HUES6 (cell line): ENCODE data around the gene MSRB1.

Experiments used
- H3K27ac ChIP-seq: 2 replicates; pipeline ENCODE4 v1.7.0; 2013; ENCODE audit warnings: low read depth, mild to moderate bottlenecking, low read length, inconsistent platforms
- H3K27me3 ChIP-seq: 2 replicates; pipeline ENCODE4 v1.6.1; 2013; ENCODE audit warnings: low read length; ENCODE audit not compliant: control insufficient read depth, insufficient read depth
- H3K36me3 ChIP-seq: 2 replicates; pipeline ENCODE4 v1.6.1; 2013; ENCODE audit warnings: low read length; ENCODE audit not compliant: control insufficient read depth, insufficient read depth
- H3K4me1 ChIP-seq: 2 replicates; pipeline ENCODE4 v1.6.1; 2013; ENCODE audit warnings: low read length; ENCODE audit not compliant: control insufficient read depth, insufficient read depth
- H3K4me3 ChIP-seq: 2 replicates; pipeline ENCODE4 v1.5.1; 2013; ENCODE audit warnings: low read depth, low read length
- H3K9ac ChIP-seq: one replicate; pipeline ENCODE4 v1.6.1; 2013; ENCODE audit warnings: mild to moderate bottlenecking, low read length
- H3K9me3 ChIP-seq: 2 replicates; pipeline ENCODE4 v1.6.1; 2013; ENCODE audit warnings: low read depth, low read length; ENCODE audit not compliant: control insufficient read depth, insufficient read depth

Gene MSRB1

DNA sequence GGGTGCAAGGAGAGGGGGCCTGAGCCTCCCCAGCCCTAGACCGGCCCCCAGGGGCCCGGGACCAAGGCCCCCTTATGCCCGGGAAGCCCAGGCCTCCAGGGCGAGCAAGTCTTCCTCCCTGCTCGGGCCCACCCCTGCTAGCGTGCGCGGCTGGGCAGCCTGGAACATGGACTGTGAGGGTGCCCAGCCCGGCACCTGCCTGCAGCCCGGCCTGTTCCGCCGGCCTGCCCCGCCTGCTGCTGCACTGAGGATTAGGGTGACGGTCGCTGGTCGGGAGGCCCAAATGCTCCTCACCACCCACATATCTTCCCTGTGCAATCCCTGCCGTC is 30.8 kb downstream of the MSRB1 start:
- Histone ChIP-seq H3K36me3 (no peaks in the 10 kb centered on the region), H3K27me3 (peaks cover 48% of the 10 kb centered on the region)

GRCh38 chr16:1911467-1912214 is 31.4 kb downstream of the MSRB1 start:
- Histone ChIP-seq H3K4me3 (no peak overlapping the region), H3K36me3 (no peaks in the 10 kb centered on the region)

More for the DNA sequence above, 30.8 kb downstream of the MSRB1 start:
- Histone ChIP-seq H3K9ac (no peak overlapping the region), H3K4me1 (peaks cover 34% of the 10 kb centered on the region), H3K27ac (no peak overlapping the region), H3K4me3 (no peak overlapping the region), H3K9me3 (no peaks in the 10 kb centered on the region)

DNA sequence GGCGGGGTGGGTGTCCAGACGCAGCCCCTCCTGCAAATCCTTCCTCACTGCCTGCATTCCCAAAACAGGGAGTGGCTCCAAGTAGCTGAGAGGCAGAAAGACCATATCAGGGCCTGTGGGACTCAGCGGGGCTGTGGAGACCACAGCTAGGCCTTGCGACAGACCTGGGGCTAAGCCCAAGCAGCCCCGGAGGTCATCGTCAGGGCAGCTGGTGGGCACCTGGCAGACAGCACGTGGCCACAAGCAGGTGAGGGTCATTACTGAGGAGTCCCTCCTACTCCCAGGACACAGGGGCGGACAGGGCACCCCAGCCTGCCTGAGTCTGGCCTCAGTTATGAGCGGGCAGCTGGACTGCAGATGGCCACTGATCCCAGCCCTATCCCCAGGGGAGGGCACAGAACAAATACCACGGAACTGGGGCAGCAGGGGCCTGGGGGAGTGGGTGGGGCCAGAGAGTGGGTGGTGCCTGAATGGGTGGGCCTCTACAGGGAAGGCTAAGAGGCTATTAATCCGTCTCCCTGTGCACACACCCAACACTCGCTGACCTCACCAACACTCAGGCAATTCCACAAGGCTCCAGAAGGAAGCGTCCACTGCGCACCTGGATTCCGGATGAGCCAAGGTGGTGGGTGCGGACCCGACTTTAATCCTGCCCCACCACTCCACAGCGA is 33.3 kb downstream of the MSRB1 start:
- Histone ChIP-seq H3K9me3 (no peaks in the 10 kb centered on the region), H3K4me1 (peaks cover 34% of the 10 kb centered on the region; the same call in 1 of the 2 replicates), H3K27me3 (peaks cover 27% of the 10 kb centered on the region), H3K36me3 (no peaks in the 10 kb centered on the region), H3K27ac (no peak overlapping the region), H3K4me3 (no peak overlapping the region), H3K9ac (no peak overlapping the region)

More at GRCh38 chr16:1911467-1912214, 31.4 kb downstream of the MSRB1 start:
- Histone ChIP-seq H3K9me3 (no peaks in the 10 kb centered on the region), H3K27me3 (peaks cover 43% of the 10 kb centered on the region), H3K9ac (no peak overlapping the region), H3K4me1 (peaks cover 32% of the 10 kb centered on the region), H3K27ac (no peak overlapping the region)

DNA sequence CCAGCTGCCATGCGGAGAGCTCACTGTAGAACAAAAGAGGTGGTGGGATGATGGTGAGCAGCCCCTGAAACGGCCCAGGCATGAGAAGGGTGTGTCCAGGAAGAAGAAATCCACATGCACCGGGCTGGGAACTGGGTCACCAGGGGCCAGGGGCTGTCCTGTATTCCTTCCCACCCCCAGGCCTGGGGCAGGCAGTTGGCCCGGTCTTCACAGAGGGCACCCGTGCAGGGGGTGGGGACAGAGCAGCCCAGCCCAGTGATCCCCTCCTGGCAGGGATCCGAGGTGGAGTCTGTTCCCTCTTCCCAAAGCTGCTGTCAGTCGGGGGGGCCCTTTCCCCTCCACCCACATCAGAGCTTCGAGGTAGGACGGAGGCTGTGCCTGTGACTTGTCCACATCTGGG is 34.0 kb downstream of the MSRB1 start:
- Histone ChIP-seq H3K27me3 (peaks cover 20% of the 10 kb centered on the region), H3K4me3 (no peak overlapping the region)

DNA sequence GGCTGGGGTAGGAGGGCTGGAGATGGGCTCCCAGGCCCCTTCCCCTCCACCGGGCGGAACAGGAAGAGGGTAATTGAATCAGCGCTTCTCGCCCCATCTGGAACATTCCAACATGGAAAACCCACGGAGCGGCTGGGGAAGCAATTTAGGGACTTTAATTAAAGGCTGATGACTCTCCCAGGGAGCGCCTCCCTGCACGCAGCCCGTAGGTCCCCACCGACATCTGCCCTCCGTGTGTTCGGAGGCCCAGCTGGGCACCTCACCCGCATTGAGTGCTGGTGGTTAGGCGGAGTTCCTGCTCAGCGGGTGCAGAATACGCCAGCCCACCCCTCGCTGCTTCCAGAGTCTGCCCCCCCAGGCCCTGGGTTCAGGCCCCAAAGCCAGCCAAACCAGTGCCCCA is 34.8 kb downstream of the MSRB1 start:
- Histone ChIP-seq H3K36me3 (no peaks in the 10 kb centered on the region), H3K9ac (no peak overlapping the region), H3K27me3 (peaks cover 12% of the 10 kb centered on the region), H3K4me3 (no peak overlapping the region), H3K27ac (no peak overlapping the region), H3K4me1 (peaks cover 19% of the 10 kb centered on the region; the same call in 1 of the 2 replicates), H3K9me3 (no peaks in the 10 kb centered on the region)

More for the DNA sequence above, 34.0 kb downstream of the MSRB1 start:
- peaks cover 27% of the 10 kb centered on the region; the same call in 1 of the 2 replicates for H3K4me1 ChIP-seq
- no peaks in the 10 kb centered on the region for H3K36me3 ChIP-seq
- no peaks in the 10 kb centered on the region for H3K9me3 ChIP-seq
- H3K9ac ChIP-seq: no peak overlapping the region
- H3K27ac ChIP-seq: no peak overlapping the region

GRCh38 chr16:1907226-1907860 is 35.7 kb downstream of the MSRB1 start:
- H3K27me3 ChIP-seq: peaks cover 10% of the 10 kb centered on the region; the same call in 1 of the 2 replicates
- no peaks in the 10 kb centered on the region for H3K9me3 ChIP-seq
- no peak overlapping the region for H3K27ac ChIP-seq
- no peak overlapping the region for H3K9ac ChIP-seq
- no peaks in the 10 kb centered on the region for H3K36me3 ChIP-seq
- no peak overlapping the region for H3K4me3 ChIP-seq
- H3K4me1 ChIP-seq: peaks cover 19% of the 10 kb centered on the region; the same call in 1 of the 2 replicates

DNA sequence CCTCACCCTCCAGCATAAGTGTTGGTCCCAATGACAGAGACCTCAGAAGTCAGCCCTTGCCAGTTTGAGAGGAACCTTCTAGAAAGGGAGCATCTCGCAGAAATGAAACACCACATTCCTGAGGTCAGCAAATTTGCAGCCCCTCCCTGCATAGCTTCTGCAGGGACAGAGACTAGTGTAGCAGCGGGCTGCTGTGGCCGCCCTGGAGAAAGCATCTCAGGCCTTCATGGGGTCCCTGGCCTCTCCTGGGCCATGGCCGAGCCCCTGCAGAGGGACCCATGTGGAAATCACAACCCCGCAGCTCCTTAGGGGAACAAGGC is 36.2 kb downstream of the MSRB1 start:
- H3K4me3 ChIP-seq: no peak overlapping the region
- no peak overlapping the region for H3K27ac ChIP-seq
- no peak overlapping the region for H3K9ac ChIP-seq
- no peaks in the 10 kb centered on the region for H3K9me3 ChIP-seq
- no peaks in the 10 kb centered on the region for H3K36me3 ChIP-seq
- H3K4me1 ChIP-seq: peaks cover 19% of the 10 kb centered on the region; the same call in 1 of the 2 replicates
- peaks cover 10% of the 10 kb centered on the region; the same call in 1 of the 2 replicates for H3K27me3 ChIP-seq

DNA sequence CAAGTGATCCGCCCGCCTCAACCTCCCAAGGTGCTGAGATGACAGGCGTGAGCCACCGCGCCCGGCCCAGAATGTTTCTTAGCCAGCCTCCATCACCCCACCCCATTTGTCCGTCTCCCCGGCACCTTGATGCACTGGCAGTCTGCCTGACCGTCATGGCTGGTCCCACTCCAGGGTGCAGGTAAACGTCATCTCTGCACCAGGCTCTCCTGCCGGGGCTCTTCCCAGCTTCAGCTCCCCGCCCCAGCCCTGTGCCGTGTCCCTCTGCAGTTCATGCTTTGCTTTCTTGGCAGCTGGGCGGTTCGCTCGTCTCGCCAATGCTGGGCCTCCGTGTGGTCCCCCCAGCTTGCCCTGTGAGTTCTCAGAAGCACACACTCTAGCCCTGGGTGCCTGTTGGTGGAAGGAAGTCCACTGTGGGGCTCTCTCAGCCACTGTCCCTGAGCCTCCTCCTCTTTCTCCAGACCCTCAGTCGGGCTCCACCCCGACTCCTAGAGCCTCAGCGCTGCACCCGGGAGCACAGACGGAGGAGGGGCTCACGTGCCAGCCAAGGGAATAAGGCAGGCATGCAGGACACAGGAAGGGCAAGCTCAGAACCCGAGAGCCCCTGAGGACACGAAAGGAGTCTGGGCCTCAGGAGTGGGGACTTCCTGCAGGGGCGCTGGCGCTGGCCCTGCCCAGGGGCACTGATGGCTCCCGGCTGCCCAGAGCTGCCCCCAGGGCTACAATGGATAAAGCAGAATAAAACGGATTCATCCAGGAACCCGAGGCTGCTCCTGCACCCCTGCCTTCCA is 36.7 kb downstream of the MSRB1 start:
- H3K9ac ChIP-seq: no peak overlapping the region
- no peak overlapping the region for H3K4me3 ChIP-seq
- H3K4me1 ChIP-seq: peaks cover 19% of the 10 kb centered on the region; the same call in 1 of the 2 replicates
- H3K9me3 ChIP-seq: no peaks in the 10 kb centered on the region
- peaks cover 10% of the 10 kb centered on the region; the same call in 1 of the 2 replicates for H3K27me3 ChIP-seq
- no peak overlapping the region for H3K27ac ChIP-seq
- H3K36me3 ChIP-seq: no peaks in the 10 kb centered on the region

GRCh38 chr16:1903845-1904840 is 38.9 kb downstream of the MSRB1 start:
- Histone ChIP-seq H3K36me3 (no peaks in the 10 kb centered on the region), H3K4me1 (peaks cover 19% of the 10 kb centered on the region; the same call in 1 of the 2 replicates), H3K27me3 (peaks cover 10% of the 10 kb centered on the region; the same call in 1 of the 2 replicates), H3K9me3 (no peaks in the 10 kb centered on the region), H3K4me3 (no peak overlapping the region), H3K9ac (no peak overlapping the region), H3K27ac (no peak overlapping the region)

DNA sequence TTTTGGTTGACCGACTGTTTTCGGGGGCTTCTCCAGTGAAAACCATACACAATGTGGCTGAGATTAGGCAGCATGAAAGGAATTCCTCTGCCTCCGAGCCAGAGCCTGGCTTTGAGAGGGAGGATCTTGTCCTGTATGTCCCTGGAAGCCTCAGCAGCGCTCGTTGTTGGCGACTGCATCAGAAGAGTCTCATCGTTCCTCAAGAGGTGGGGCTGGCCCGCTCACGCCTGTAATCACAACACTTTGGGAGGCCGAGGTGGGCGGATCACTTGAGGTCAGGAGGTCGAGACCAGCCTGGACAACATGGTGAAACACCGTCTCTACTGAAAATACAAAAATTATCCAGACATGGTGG is 39.8 kb downstream of the MSRB1 start:
- Histone ChIP-seq H3K27me3 (peaks cover 4% of the 10 kb centered on the region; the same call in 1 of the 2 replicates), H3K27ac (no peak overlapping the region), H3K4me3 (no peak overlapping the region), H3K9ac (no peak overlapping the region), H3K9me3 (no peaks in the 10 kb centered on the region), H3K36me3 (no peaks in the 10 kb centered on the region), H3K4me1 (peaks cover 17% of the 10 kb centered on the region; the same call in 1 of the 2 replicates)
